Forelimb muscle (tissue), 1 donor: ENCODE results near the gene GALNT10. TPM values are rescaled to one million over a fixed set of nuclear protein-coding genes. Genes with fewer than 3 reads are reported as not detected.

Experiments
- DNase-seq: peaks from one replicate; pipeline ENCODE4 v3.0.0-alpha.2; 2013; ENCODE audit warnings: low read depth
- polyA plus RNA-seq: library from polyadenylated mRNA; unstranded; fragments of 120-200 nt; gene quantifications from one replicate; pipeline ENCODE4 v1.2.1, GENCODE V29; 2013; ENCODE audit not compliant: insufficient read length

GALNT10 gene
- polyA plus RNA-seq, 1 donor: 16.7 TPM

DNA sequence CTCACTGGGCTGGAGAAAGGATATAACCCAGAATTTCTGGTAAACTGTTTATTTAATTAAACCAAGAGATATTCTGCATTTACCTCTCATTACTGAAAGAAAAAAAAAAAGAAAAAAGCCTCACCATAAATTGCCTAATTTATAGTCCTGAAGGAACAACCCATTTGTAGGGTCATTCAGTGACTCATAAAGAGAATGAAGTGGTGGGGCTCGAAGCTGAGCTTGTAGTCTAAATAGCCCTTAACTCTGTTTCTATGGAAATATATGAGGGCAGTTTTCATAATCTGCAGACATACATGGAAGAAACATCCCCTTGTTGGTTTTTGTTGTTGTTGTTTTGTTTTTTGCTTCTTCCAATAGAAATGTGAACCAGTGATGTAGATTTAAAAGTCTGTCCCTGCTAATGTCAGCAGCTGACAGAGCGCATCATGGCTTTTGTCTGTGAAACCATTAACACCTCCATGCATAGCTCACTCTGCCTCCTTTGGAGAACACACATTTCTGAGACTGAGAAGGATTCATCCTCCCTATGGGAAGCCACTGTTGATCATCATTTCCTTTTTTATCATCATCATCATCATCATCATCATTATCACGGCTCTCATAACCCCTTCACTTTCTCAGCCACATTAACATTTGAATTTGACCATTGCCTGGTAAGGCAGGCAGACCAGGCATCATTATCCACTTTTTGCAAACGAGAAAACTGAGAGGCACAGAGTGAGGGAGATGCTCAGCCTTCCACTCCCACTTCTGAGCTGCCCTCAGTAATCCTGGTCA lies 187.4 kb downstream of the GALNT10 start:
- no peak for DNase-seq

DNA sequence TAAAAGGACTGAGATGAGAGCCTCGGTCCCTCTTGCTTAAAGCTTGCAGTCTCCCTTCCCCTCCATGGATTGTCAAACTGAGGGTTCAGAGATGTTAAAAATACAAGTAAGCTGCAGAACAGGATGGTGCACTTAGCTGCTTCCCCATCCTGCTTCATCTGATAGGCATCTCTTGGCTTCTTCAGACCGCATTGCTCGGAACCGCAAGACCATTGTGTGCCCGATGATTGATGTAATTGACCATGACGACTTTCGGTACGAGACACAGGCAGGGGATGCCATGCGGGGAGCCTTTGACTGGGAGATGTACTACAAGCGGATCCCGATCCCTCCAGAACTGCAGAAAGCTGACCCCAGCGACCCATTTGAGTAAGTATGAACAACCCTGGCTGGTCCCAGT lies 189.7 kb downstream of the GALNT10 start:
- DNase-seq: no peak

GRCh38 chr5:154384480-154385235 lies 194.1 kb downstream of the GALNT10 start:
- DNase-seq: no peak

DNA sequence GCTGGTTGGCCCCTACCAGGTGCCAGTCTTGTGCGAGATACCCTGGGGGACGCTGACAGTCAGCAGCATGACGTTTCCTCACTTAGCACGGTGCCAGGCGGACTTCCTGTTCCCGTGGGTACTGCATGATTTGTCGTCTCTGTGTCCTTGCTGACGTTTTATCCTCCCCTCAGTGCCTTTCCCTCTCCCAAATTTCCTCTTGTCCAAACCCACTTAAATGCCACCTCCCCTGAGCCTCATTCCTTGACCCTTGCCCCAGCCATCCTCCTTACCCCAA lies 194.6 kb downstream of the GALNT10 start:
- no peak for DNase-seq

- no peak for DNase-seq
Measured at GRCh38 chr5:154386952-154387629, 196.6 kb downstream of the GALNT10 start.

DNA sequence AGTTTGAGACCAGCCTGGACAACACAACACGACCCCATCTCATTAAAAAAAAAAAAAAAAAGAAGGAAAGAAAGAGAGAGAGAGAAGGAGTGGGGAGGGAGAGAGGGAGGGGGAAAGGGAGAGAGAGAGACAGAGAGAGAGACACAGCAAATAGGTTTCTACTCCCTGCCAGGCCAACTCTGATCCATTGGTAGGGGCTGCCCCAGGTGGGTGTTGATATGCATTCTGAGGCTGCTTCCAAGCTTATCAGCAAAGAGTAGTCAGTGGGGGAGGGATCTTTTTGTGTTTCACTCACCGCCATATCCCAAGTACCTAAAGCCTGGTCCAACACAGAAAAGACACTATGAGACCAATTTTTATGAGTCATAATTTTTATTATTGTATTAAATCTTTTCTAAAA lies 198.3 kb downstream of the GALNT10 start:
- DNase-seq: no peak

GRCh38 chr5:154390096-154390495 lies 199.6 kb downstream of the GALNT10 start:
- DNase-seq: no peak

- DNase-seq: no peak
Measured at GRCh38 chr5:154390746-154391359, 200.3 kb downstream of the GALNT10 start.

DNA sequence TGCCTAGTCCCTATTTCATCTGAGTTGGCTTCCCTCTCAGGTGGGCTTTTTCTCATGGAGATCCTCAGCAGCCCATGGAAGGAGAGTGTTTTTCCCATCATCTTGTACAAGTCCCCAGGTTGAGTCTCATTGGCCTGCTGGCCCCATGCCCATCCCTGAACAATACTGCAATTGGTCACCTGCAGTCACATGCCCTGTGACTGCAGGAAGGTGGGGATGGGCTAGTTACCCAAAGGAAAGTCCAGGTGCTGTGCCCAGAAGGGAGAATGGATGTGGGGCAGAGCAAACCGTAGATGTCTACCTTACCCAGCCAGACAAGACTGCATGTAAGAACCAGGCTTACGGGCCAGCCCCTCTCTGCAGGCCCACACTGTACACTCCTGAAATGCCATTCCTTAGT lies 201.3 kb downstream of the GALNT10 start:
- DNase-seq: no peak

DNA sequence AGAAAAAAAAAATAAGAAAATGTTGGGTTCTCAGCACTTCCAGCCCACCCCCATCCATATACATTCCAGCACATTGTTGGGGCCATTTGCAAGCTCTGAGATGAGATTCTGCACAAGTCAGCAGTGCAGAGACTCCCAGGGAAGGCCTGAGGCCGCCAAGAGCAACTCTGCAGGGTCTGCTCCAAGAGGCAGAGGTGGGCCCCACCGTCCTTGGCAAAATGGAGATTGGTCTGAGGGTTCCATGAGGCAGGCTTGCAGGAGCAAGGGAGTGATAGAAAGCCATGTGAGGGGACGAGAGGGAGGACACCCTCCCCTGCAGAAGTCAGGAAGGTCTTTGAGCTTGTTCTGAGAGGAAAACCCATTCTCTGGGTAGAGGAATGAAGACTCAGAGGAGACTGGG lies 203.3 kb downstream of the GALNT10 start:
- no peak for DNase-seq

GRCh38 chr5:154394307-154394706 lies 203.8 kb downstream of the GALNT10 start:
- DNase-seq: no peak

DNA sequence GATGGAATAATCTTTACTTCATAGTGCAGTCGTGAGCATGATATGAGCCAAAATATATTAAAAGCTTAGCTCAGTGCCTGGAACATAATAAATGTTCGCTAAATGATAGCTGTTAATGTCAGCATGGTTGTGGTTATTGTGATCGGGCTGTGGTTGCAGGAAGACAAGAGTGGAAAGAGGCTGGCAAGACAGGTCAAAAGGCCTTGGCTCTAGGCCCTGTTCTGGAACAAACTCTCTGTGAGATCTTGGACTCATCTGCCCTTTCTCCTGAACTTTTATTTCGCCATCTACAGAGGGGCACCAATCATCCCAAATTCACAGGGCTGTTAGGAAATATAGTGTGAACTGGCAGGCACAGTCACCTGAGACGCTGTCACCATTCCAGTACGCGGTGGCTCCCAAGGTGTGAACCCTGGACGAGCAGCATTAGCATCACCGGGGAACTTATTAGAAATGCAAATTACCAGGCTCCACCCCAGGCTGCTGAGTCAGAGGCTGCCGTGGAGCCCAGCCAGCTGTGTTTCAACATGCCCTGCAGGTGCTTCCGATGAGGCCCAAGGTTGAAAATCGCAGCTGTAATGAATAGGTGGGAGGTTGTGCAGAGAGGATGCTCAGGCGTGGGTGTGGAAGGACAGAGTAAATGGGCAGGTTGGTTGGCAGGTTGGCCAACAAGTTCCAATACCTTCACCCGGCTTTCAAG lies 205.0 kb downstream of the GALNT10 start:
- DNase-seq: no peak

DNA sequence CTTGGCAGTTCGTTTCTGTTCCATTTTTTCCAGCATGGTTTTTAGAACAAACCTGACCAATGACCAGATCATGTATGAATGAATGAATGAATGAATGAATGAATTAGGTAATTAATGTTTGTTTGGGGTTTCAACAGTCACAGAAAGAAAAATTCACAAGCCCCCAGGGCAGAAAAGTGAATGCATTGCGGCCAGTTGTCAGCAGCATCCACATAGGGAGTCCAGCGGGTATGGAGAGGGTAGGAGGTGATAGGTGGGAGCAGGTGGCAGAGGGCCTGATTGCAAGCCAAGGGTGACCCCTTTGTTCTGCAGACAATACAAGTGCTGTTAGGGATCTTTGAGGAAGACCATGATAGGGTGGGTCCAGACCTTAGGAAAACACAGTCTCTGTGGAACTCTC lies 205.6 kb downstream of the GALNT10 start:
- no peak for DNase-seq

DNA sequence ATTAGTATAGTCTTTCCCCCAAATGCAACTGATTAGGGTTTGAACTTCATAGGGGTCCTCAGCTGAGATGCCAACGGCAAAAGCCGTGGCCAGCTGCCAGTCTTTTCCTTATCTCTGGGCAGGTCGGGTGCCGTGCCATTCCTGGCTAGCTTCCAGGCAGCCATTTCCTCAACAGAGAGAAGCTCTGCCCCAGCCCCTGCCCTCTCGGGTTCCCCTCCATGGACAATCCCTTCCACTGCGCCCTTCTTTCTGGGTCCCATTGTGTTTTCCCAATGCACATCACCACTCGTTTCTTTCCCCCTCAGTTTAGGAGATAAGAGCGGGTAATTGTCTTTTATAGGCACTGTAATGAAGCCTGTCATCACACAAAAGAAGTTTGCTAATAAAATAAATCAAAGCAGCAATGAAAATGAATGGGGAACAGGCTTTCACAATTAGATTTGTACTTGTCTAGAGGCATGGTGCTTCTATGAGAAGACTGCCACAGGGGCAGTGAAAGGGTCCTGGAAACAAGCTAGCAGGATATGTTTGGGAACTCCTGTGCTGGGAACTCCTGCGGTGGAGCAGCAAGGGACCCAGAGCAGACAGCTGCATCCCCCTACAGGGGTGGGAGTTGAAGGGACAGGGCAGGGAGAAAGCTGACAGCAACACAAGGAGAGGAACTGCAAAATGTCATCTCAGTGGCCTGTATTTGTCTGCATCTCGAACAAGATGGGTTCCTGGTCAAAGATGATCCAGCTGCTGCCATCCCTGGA lies 207.3 kb downstream of the GALNT10 start:
- no peak for DNase-seq

DNA sequence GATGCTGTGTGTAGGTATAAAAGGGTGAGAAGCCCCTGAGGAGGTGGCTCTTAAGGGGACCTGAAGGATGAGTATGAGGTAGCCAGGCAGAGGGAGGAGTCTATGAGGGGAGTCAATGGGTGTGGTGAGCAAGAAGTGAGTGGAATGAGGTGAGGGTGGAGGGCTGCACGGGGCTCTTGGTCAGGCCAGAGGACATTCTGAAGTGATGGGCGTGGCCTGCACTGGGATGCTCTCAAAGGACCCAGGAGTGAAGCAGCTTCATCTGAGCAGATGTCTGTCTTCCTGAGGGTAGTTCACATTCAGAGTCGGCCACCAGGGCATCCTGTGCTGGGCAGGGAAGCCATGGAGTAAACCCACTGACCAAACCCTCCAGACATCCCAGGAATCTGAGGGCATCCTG lies 210.1 kb downstream of the GALNT10 start:
- no peak for DNase-seq

DNA sequence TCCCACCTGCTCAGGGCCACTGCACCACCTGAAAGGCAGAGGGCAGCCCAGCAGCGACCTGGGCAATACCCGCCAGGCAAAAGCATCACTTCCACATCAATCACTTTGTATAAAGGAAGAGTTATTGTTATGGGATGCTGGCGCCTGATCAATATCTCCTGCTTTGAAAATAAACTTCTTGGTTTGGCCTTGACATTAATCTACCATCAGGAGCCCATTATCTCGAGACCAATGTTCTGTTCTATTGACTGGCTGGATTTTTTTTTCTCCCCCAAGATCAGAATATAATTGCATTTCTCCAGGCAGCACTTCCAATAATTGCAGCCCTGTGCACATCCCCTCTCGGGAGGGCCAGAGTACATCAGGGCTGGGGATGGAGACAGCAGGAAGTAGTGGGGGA lies 210.8 kb downstream of the GALNT10 start:
- no peak for DNase-seq

DNA sequence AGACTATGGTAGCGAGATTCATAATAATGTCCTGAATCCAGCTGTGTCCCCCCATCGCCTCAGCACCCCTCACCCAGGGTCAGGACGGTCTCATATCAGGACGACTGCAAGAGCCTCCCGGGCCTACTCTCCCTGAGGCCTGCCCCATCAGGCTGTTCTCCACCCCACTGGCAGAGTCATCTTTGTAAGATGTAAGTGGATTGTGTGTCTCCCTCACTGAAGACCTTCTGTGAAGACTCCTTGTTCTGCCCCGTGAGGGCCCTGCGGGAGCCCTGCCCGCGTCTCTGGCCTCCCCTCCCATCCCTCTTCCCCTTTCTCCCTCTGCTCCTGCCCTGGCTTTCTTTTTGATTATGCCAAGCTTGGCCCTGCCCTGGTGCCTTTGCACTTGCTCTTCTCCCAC lies 211.4 kb downstream of the GALNT10 start:
- no peak for DNase-seq

- DNase-seq: no peak
Measured at GRCh38 chr5:154402611-154403010, 212.1 kb downstream of the GALNT10 start.

DNA sequence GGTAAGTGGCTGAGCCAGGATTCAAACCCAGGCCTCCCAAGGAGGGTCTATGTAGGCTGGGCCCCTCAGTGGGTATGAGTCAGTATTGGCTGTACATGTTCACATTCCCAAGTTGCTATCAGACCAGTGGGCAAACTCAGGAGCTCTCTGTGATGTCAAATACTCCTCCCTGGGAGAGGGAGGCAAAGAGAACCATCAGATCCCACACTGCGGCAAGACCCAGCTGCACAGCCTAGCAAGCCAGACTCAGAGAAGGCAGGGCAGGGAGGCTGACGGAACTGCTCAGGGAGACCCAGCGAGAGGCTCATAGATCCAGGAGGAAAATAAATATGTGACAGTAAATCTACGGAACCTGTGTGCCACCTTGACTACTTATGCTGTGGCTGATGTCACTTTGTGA lies 212.7 kb downstream of the GALNT10 start:
- DNase-seq: no peak

GRCh38 chr5:154403776-154404387 lies 213.3 kb downstream of the GALNT10 start:
- DNase-seq: no peak
